Endothelial cell of hepatic sinusoid (primary cell): Measurements from ENCODE around the gene RIMS3.
"Not testable (repeated sequence)": the region's sequence is repeated elsewhere in the genome, so short reads cannot be mapped to it uniquely, and the experiment has no call there.

ENCODE experiments used
- in situ Hi-C: cut with HindIII; loops from 2 replicates; pipeline ENCODE4 v1.10.0; 2017; ENCODE audit warnings: low sequenced_read_pairs

Gene RIMS3

DNA sequence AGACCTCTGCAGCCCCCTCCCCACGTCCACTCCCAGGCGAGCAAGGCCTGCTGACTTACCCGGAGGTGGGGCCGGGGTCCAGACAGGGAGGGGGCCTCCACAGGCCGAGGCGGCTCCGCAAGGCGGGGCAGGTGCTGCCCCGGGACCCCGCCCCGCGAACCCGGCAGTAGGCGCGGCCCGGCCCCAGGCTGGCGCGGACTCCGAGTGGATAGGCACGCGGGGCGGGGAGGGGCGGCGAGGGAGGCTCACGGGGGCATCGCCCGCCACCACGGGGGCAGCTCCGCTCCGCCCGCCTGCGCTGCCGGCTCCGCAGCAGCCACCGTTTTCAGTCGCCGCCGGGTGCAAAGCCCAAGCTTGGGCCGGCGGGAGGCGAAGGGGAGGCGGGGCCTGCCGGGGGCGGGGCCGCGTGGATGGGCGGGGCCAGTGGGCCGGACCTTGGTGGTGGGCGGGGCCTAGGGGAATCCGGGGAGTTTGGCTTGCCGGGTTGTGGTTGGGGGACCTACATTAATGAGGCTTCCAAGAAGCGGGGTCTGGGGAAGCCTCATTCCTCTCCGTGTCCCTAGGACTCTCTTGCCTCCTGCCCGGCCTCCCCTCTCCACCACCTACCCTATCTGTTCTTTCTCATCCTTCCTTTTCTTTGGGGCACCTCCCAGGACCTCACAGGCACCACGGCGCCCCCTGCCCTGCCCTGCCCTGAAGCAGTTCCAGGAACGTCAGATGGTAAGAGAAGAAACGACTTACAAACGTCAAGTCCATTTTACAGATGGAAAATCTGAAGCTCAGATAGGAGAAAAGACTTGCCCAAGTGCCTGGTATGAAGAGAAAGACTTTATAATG lies at the start of gene RIMS3:
RIMS3 (minus strand) TSS at position 348 of the 837 bp plus-strand sequence. CDS start 23,757 bp downstream, outside the sequence.
- in situ Hi-C loops = no loop called here

DNA sequence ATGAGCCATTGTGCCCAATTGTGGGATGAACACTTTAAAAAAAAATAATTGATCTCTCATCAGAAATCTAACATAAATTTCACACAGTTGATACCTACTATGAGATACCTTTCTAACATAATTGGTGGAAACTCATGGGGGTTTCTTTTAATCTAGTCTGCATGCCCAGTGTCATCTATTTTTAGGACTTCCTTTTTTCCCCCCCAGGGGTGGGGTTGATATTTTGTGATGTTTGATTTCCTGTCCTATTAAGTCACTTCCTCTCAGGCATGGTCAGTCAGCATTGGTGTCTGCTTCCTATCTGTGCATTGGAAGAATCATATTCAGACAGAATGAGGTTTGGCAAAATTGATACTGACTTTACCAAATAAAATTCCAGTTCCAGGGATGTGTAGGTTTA lies 47.5 kb upstream of the RIMS3 start:
- in situ Hi-C loops = no loop called here

DNA sequence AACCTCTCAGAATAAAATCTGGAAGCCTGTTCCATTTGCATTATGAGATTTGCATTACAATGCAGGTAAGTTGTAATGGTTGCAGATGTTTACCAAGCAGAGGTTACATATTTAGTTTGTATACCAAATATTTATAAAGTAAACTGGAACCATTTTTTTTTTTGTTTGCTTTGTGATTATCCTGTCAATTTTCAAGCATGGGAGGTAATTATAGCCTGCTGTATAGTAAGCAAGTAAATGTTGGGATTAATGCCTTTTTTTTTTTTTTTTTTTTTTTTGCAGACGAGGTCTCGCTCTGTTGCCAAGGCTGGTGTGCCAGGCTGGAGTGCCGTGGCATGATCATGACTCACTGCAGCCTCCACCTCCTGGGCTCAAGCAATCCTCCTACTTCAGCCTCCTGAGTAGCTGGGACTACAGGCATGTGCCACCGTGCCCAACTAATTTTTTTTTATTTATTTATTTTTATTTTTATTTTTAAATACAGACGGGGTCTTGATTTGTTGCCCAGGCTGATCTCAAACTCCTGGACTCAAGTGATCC lies 47.0 kb upstream of the RIMS3 start:
- in situ Hi-C loops = no loop called here

DNA sequence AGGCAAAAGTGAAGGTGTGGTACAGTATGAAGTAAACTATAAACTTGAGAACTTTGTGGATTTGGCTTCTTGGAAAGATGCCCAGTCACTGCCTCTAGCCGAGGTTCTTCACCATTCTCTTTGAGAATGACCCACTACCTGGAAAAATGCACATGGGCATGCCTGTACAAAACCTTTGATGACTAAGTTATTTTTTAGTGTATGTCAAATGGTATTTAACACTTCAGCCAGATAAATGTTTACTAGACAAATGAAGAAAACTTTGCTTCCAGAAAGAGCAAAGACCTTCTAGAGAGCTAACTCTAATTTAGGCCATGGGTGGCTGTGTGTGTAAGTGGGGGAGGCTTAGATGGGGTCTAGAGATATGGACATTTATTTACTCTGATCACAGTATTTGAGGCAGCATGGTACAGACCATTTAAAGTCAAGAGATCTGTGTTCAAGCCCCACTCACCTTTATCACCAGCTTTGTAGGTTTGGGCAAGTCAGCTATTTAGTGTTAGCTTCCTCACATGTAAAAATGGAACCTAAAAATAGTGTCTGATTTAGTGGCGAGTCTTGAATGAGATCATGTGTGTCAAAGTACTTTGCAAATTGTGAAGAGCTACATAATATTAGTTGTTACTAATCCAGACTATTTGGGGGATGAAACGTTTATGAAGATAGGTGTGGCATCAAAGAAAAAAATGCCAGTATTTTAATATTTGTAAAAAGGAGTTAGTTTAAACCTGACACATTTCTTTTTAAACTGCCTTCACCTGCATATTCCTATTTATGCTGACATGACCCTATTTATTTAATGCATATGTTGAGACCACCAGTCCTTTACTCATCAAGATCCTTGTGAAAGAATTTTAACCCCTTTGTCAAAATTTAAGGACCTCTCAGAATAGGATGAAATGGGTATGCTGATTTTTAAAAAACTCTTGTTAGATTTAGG lies 46.3 kb upstream of the RIMS3 start:
- in situ Hi-C loops = no loop called here

DNA sequence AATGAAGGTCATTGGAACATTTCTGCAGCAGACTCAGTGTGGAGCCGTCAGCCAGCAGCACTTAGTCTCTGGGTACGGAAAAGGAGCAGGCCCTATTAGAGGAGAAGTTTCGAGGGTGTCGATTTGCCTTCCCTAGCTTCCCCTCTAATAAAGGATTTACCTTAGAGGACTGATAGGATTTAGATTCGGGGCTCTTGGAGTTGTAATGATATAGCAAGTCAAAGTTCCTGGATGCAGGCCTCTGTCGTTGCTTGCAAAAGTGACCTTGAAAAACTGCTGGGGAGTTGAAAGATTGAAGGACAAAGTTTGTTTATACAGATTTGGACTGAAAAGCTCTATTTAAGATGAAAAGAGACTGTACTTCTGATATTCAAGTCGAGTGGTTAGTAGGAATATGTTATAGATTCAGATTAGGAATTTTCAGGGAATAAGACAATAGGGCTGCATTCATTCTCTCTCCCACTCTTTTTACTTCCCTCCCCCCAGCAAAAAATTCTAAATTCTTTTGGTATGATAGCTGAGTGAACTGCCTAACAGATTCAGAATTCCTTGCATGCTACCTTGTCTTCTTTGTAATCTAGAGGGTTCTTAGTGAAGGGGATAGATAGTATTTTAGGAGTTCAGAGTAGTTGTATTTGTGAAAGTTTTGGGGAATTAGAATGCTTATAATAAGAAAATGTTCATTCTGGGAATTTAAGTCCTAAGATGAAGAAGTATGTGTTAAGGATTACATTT lies 45.3 kb upstream of the RIMS3 start:
- in situ Hi-C loops = no loop called here

DNA sequence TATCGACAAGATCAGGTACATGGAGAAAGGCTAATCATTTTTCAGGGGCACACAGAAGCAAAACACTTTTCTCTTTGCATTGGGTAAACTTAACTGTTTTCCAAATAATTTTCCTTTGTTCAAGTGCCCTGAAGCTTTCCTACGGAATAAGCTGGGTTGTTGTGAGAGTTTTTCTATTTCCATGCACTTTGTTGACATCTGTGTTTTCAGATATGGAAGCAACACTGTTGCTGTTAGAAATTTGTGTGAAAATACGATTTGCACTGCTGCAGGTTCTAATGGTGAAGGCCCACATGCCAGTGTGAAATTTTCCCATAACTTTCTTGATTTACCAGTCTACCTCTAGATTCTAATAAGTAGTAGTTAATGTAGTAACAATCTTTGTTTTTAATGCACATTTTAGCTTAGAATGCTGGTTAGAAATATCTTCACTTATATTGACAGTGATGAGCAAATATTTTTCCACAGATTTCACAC lies 44.4 kb upstream of the RIMS3 start:
- in situ Hi-C loops = no loop called here

DNA sequence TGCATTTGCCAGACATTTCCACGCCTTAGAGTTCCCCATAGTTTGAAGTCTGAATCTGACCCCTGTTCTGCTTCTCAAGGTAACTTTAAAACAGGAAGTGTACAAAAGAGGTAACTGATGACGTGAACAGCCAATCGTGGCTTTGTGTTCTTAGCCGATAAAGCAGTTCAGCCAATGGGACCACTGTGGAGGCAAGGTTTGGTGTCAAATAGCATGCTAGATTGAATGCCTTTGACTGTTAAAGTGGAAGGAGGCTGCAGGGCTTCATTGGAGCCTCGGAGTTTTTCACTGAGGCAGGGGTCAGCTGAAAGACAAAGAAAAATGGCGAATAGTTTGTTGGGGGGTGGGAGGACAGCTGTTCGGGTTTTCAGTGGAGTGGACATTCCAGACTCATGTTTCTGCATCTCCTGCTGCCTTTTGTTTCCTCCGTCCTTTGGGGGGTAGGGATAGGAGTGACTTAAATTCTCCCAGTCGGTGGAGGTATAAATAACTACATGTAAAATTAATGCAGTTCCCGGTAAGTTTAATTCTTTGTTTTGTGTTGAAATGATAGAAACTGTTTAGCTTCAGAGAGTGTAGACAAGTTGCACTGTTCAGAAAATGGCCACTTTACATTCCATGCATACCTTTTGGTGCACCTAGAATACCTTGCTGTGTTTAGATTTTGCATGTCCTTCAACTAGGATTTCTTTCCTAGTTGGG lies 43.8 kb upstream of the RIMS3 start:
- in situ Hi-C loops = no loop called here

DNA sequence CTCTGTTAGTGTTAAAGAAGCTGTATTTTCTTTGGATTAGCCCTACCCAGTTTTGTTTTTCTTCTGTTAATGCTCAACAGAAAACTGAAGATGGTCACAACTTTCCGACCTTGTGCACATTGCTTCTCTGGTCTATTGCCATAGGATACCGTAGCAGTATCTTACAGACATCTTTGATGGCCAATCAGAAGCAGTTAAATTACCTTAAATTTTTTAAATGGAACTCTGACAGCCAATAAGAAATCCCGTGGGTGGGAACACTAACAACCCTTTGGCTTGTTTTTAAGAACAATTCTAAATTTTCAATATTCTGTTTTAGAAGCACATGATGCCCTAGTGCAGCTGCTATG lies 43.2 kb upstream of the RIMS3 start:
- in situ Hi-C loops = no loop called here

DNA sequence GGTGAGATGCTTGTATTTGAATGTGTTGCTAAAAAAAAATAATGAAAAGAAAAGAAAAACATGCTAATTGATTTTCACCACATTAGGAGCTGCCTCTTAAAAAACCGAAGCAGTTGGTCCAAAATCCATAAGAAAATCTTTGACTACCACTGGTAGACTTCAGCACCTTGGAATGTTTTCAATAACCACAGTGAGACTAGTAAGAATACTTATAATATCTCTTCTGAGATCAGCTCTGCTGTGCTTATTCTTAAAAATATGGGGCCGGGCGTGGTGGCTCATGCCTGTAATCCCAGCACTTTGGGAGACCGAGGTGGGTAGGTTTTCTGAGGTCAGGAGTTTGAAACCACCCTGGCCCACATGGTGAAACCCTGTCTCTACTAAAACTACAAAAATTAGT lies 41.1 kb upstream of the RIMS3 start:
- in situ Hi-C loops = no loop called here

DNA sequence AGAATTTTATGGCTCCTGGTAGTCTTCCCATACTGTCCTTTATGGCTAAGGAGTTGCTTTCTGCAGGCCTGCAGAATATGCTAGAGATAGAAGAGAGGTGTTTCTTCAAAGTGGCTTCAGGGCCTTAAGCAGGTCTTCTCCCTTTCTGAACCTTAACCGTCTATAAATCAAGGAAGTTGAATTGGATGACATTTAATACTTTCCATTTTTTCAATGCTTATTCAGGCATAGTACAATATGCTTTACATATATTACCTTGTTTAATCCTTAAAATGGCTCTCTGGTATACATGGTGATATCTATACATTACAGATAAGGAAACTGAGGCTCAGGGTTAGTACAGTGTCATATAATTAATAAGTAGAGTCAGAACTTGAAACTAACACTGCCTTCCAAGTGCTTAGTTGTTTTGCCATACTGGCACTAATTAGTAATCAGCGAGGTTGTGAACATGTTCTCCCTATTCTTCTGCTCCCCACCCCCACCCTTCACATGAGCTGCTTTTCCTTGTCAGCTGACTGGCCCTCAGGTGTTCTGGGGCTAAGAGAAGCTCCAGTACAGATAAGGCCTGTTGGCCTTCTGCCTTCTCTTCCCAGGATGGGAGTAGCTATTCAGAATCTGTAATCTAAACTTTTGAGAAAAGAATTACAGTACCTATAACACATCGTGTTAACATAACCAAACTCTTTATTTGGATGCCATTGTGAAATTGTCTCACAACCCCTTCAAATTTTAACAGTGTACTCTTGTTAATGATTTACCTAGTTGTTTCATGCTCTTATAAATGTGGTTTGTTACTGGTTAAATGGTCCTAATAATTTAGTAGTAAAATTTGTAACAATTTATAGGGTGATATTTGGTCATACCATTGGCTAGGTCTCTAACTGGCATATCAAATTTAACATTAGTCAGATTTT lies 39.6 kb upstream of the RIMS3 start:
- in situ Hi-C loops = no loop called here

DNA sequence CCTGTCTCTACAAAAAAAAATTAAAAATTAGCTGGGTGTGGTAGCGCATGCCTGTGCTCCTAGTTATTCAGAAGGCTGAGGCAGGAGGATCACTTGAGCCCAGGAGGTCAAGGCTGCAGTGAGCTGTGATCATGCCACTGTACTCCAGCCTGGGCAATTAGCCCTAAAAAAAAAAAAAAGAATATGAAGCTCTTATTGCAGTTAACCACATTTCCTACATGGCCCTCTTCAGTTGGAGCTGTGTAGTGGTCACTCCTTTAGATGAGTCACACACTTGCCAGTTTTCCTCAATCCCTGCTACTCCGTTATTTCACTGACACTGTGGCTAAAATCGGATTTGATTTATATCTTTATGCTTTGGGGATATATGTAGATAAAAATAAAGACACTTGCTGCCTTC lies 37.8 kb upstream of the RIMS3 start:
- in situ Hi-C loops = no loop called here

DNA sequence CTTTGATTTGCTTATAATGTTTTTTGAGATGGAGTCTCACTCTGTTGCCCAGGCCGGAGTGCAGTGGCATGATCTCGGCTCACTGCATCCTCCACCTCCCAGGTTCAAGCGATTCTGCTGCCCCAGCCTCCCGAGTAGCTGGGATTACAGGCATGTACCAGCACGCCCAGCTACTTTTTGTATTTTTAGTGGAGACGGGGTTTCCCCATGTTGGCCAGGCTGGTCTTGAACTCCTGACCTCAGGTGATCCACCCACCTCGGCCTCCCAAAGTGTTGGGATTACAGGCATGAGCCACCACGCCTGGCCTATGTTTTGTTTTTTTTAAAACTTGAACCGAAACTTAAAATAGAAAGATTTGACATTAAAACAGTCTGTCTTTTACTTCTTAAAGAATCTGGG lies 37.3 kb upstream of the RIMS3 start:
- in situ Hi-C loops = not testable (repeated sequence)

DNA sequence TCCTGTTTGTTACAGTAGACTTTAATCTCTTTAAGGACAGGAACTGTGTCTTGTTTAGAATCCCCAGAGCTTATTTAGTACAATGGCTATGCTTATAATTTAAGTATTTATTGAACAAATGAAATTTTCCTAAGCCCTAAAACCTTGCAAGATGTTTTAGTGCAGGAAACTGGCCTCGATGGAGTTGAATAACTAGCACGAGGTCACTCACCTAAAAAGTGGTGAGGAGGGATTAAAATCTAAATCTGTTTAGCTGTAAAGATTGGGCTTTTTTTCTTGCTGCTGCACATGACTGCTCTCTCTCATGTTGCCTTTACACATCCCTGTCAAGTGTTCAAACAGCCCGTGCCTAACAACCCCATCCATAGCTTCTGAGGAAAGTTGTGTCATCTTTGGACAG lies 36.2 kb upstream of the RIMS3 start:
- in situ Hi-C loops = no loop called here

DNA sequence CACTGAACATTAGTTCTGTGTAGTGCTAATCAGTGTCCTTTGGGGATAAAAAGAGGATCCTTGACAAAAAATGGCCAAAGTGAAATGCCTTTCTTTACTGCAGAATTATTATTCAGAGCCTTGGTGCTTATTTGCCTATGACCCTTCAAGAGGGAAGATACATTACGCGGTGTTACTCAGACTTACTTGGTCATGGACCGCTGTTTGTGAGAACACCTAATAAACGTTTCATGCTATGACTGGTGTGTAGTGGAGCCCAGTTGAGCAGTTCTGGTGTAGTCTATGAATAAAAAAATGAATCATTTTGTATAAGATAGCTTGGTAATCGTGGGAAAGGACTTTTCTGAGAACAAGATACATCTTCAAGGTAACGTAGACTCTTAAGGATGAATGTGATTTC lies 34.3 kb upstream of the RIMS3 start:
- in situ Hi-C loops = no loop called here

DNA sequence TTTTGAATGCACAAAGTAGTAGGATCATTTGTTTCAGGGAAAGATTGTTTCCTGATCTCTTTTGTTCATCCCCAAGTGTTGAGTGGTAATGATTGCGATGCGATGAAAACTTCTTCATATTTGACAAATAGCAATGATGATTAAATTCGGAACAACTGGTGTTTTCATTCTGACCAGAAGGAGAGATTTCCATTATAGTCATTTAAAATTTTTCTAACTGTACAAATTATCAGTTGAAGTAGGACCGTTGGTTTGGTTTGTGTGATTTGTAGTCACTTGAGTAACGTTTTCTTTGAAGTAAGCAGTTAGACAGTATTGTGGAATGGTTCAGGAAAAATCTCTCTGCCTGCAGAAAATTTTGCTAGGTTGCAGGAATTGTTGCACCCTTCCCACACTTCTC lies 32.0 kb upstream of the RIMS3 start:
- in situ Hi-C loops = no loop called here

DNA sequence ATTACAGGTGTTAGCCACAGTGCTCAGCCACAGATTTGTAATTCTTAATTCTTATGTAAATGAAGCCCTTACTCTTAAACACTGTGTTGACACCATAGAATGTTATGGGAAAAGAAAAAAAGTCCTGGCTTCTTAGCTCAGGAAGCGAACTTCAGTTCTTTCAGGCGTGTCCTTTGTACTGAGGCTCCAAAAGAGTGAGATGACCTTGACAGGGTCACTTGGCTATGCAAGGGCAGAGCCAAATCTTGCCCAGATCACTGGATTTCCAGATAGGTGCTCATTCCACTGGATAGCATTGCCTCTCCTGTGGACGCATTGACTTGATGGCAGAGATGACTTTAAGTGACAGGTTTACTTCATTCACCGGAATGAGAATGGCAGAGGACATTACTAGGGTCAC lies 30.8 kb upstream of the RIMS3 start:
- in situ Hi-C loops = no loop called here

DNA sequence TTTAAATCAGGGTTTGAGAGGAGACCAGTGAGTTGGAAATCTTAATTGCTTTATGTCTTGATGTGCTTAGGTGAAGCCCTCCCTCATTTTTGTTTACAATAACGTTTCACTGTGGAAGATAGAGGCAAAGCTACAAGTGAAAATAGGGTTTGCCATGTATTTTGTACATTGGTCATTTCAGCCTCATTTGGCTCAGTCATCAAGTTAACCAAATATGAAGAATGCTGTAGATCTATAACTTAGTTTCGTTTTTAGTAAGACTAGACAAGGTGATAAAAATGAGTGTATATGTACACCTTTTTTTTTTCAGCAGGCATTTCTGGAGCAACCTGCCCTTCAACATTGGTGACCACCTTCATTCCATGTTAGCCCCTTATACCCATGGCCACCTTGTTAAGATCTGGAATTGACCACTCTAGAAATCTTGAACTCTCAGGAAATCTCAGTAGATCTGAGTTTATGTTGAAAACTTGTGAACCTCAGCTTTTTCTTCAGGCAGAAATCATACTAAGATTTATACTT lies 28.9 kb upstream of the RIMS3 start:
- in situ Hi-C loops = no loop called here

DNA sequence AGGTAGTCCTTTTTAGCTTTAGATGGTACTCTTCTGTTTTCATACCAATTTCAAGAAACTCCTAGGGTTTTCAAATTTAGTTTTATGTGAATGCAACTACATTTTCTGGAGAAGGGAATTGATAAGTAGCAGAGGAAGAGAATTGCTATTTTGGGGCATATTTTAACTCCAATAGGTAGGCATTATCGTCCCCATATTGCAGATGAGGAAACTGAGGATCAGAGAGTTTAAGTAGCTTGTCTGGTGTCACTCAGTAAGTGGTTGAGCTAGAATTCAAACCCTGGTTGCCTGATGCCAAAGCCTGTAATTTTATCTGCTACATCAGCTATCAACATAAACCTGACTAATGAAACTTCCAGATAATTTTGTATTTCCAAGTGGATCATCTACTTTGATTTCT lies 27.9 kb upstream of the RIMS3 start:
- in situ Hi-C loops = no loop called here

DNA sequence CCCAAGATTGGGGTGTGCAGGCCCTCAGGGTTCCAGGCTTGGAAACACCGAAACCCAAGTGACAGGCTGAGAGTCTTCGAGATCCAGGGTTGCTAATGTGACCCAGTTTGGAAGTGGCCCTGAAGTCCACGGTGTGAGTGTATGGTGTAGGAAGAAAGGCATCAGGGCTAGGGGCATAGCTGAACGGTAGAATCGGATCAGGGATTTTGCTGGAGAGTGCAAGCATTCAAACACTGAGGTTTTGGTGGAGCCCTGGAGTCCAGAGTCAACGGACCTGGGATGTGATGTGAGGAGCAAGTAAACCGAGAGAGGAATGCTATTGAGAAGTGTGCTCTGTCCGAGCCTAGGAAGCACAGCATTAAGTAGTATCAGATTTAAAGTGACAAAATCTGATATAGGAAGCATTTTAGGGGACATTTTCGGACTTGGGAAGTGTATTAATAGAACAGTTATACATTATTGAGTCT lies 27.0 kb upstream of the RIMS3 start:
- in situ Hi-C loops = no loop called here
